Tibial nerve (tissue), 3 donors: Measurements from ENCODE around the gene PSORS1C1.

ENCODE experiments used
- POLR2A ChIP-seq, 2 donors: fragments of 450-650 bp; IDR thresholded peaks; one replicate each; pipeline ENCODE4 v1.6.1; 2017; ENCODE audit warnings: antibody characterized with exemption in 2 of 2, mild to moderate bottlenecking in 2 of 2, moderate library complexity in 2 of 2
- TF ChIP-seq, protein P1 (sequence below), 5 experiments: fragments of 200-600 bp in 3 of 5; fragments of 450-650 bp in 2 of 5; sonication (generic) in 3 of 5; IDR thresholded peaks; one replicate each; pipeline ENCODE4 v1.5.1; 2016 to 2019; ENCODE audit warnings: antibody characterized with exemption in 5 of 5, mild to moderate bottlenecking in 3 of 5, moderate library complexity in 2 of 5

DNA sequence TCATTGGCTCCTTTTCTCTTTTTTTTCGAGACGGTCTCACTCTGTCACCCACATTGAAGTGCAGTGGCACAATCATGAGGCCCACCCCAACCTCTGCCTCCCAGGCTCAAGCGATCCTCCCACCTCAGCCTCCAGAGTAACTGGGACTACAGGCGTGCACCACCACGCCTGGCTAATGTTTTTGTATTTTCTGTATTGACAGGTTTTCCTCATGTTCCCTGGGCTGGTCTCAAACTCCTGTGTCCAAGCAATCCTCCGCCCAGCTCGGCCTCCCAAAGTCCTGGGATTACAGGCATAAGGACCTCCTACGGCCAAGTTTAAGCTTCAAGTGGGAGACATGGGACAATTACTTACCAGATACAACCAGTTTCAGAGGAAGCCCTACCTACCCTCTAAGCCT, 65.3 kb downstream of the PSORS1C1 start:
- TF ChIP-seq, protein P1, sequence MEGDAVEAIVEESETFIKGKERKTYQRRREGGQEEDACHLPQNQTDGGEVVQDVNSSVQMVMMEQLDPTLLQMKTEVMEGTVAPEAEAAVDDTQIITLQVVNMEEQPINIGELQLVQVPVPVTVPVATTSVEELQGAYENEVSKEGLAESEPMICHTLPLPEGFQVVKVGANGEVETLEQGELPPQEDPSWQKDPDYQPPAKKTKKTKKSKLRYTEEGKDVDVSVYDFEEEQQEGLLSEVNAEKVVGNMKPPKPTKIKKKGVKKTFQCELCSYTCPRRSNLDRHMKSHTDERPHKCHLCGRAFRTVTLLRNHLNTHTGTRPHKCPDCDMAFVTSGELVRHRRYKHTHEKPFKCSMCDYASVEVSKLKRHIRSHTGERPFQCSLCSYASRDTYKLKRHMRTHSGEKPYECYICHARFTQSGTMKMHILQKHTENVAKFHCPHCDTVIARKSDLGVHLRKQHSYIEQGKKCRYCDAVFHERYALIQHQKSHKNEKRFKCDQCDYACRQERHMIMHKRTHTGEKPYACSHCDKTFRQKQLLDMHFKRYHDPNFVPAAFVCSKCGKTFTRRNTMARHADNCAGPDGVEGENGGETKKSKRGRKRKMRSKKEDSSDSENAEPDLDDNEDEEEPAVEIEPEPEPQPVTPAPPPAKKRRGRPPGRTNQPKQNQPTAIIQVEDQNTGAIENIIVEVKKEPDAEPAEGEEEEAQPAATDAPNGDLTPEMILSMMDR (IDR thresholded peaks at IDR 0.05): no peak
- TF ChIP-seq POLR2A (IDR thresholded peaks at IDR 0.05): no peak
